ENCODE results near the gene NRXN3. TPM values are rescaled to one million over a fixed set of nuclear protein-coding genes. Genes with fewer than 3 reads are reported as not detected.

The NRXN3 gene
- total and polyA plus RNA-seq, 2 of the 4 experiments (the other 2 are of a cell fraction), result 4.8 to 25.1 TPM

GRCh38 chr14:79298373-79298772 lies 1128.2 kb downstream of the NRXN3 start:
- BruUV-seq (replicated peaks), result no TSS peak
- no peaks in the 10 kb centered on the region for H3K36me3 ChIP-seq (ENCODE audit: control insufficient read depth, insufficient read depth, low read length)
- H3K4me3 ChIP-seq (ENCODE audit: insufficient read depth, low read depth, low read length), result no peak overlapping the region
- no peaks in the 10 kb centered on the region for H3K9me1 ChIP-seq (ENCODE audit: insufficient read depth, low read length)
- H3K4me1 ChIP-seq (ENCODE audit: control insufficient read depth, insufficient read depth, low read length), result peaks cover 2% of the 10 kb centered on the region
- no peak overlapping the region for H4K5ac ChIP-seq (ENCODE audit: low read depth, low read length)
- no peaks in the 10 kb centered on the region for H4K20me1 ChIP-seq (ENCODE audit: insufficient read depth, low read length)
- WGBS, 2 experiments (ENCODE audit: extremely low coverage in 2 of 2, insufficient read length in 1 of 2), result no CpG with 5 or more reads among the region's 4 CpGs
- H3K4ac ChIP-seq (ENCODE audit: low read depth, low read length), result no peak overlapping the region
- no peaks in the 10 kb centered on the region for H3K9me3 ChIP-seq (ENCODE audit: control insufficient read depth, insufficient read depth, low read length)
- no peak overlapping the region for H2BK15ac ChIP-seq (ENCODE audit: low read depth, low read length)
- POLR2A ChIA-PET (ENCODE audit: unreplicated experiment), result no interaction called here
- no peak overlapping the region for H2BK20ac ChIP-seq (ENCODE audit: low read depth, low read length)
- no peak overlapping the region for H3K23ac ChIP-seq (ENCODE audit: low read depth, low read length)
- no peak overlapping the region for H4K91ac ChIP-seq (ENCODE audit: insufficient read depth, low read depth, low read length)
- CTCF ChIA-PET, result no interaction called here
- H2AK5ac ChIP-seq (ENCODE audit: low read depth, low read length), result no peak overlapping the region
- intact Hi-C loops (cut with micrococcal nuclease), result no loop called here
- H3K18ac ChIP-seq (ENCODE audit: low read depth, low read length), result no peak overlapping the region
- no peak overlapping the region for H3K9ac ChIP-seq (ENCODE audit: low read depth, low read length)
- no peak overlapping the region for H2BK5ac ChIP-seq (ENCODE audit: low read depth, low read length, poor library complexity, severe bottlenecking)
- no peak overlapping the region for H2AK9ac ChIP-seq (replicated peaks; ENCODE audit: low read depth, low read length, poor library complexity)
- H2BK120ac ChIP-seq (ENCODE audit: low read depth, low read length), result no peak overlapping the region
- H3K14ac ChIP-seq (replicated peaks; ENCODE audit: low read depth, low read length), result no peak overlapping the region
- no peaks in the 10 kb centered on the region for H3K79me1 ChIP-seq (ENCODE audit: low read depth in 1 of 2, low read length in 2 of 2)
- H2AFZ ChIP-seq (replicated peaks; ENCODE audit: low read length, poor library complexity), result no peak overlapping the region
- TF ChIP-seq MXI1 (IDR thresholded peaks at IDR 0.05; ENCODE audit: borderline replicate concordance, low read depth, low read length), result no peak
- TF ChIP-seq POLR2A (IDR thresholded peaks at IDR 0.05; ENCODE audit: low read depth, low read length), result no peak
- no peak for TF ChIP-seq FOS (IDR thresholded peaks at IDR 0.05; ENCODE audit: low read depth, low read length)
- no peak for TF ChIP-seq USF2 (IDR thresholded peaks at IDR 0.05; ENCODE audit: low read depth, low read length)
- TF ChIP-seq MAZ (IDR thresholded peaks at IDR 0.05; ENCODE audit: borderline replicate concordance, low read depth, low read length), result no peak
- TF ChIP-seq RFX5 (IDR thresholded peaks at IDR 0.05; ENCODE audit: low read depth, low read length), result no peak
- no peak for TF ChIP-seq BHLHE40 (IDR thresholded peaks at IDR 0.05; ENCODE audit: low read depth, low read length)
- no peak for TF ChIP-seq CTCF (conservative IDR thresholded peaks at IDR 0.05; ENCODE audit: low read depth, low read length)
- no peak for TF ChIP-seq RAD21 (IDR thresholded peaks at IDR 0.05; ENCODE audit: low read length)
- TF ChIP-seq RCOR1 (IDR thresholded peaks at IDR 0.05; ENCODE audit: insufficient replicate concordance, low read length), result no peak
- no peaks in the 10 kb centered on the region for H3K27me3 ChIP-seq (ENCODE audit: control insufficient read depth, insufficient read depth, low read length)
- DNase-seq (no peak), ATAC-seq (ENCODE audit: low read depth) (no peak)
- no peak overlapping the region for H4K8ac ChIP-seq (ENCODE audit: low read depth in 2 of 2, low read length in 2 of 2)
- dilution Hi-C loops (cut with HindIII; ENCODE audit: low sequenced_read_pairs, unreplicated experiment), result no loop called here
- no peak overlapping the region for H3K4me2 ChIP-seq (ENCODE audit: low read depth, low read length)
- H3K27ac ChIP-seq (ENCODE audit: insufficient read depth, low read length), result no peak overlapping the region
- in situ Hi-C loops (cut with MboI; ENCODE audit: low sequenced_read_pairs), result no loop called here
- H3K56ac ChIP-seq (ENCODE audit: extremely low read depth, insufficient read depth, low read length), result no peak overlapping the region

Data from IMR-90 (cell line).